ENCODE results near the gene REV1. TPM values are rescaled to one million over a fixed set of nuclear protein-coding genes. Genes with fewer than 3 reads are reported as not detected.

Gene REV1
- total RNA-seq (2011; cell fraction: chromatin; rRNA removed; ENCODE audit: low replicate concordance): 166 and 445 TPM in 2 replicates
- 58.7 and 92.5 TPM in 2 replicates for total RNA-seq (2011; cell fraction: nucleolus; rRNA removed)
- total RNA-seq (2011; cell fraction: nucleoplasm; rRNA removed): 127 and 142 TPM in 2 replicates
- 25.0 and 28.1 TPM in 2 replicates for total RNA-seq (2014; rRNA removed)
- total RNA-seq (2014; rRNA removed; fragmentation: Illumina TruSeq; extraction: Trizol): 38.8 and 39.2 TPM in 2 replicates
- total RNA-seq (2015; rRNA removed; fragmentation: Illumina TruSeq; extraction: Trizol): 38.1 and 41.8 TPM in 2 replicates
- 26.2 and 29.6 TPM in 2 replicates for total RNA-seq (2021)
- 54.4 and 57.6 TPM in 2 replicates for polyA plus RNA-seq (2011; rRNA removed)
- 12.8 and 14.4 TPM in 2 replicates for polyA plus RNA-seq (2011; cell fraction: cytosol; rRNA removed)
- polyA plus RNA-seq (2011; cell fraction: nucleus; rRNA removed): 121 and 154 TPM in 2 replicates
- 18.1 and 29.5 TPM in 2 replicates for polyA plus RNA-seq (2012)
- polyA plus RNA-seq (2014; fragmentation: Illumina TruSeq; extraction: Trizol): 22.9 and 26.4 TPM in 2 replicates
- 10 to 100 TPM; 12.8 to 13.1 TPM for polyA plus RNA-seq (2014; fragmentation: Nextera tagmentation; extraction: Ambion mirVana)
- 32.1 TPM in 2 replicates for polyA plus RNA-seq (2014; rRNA removed)
- 76.6 and 97.6 TPM in 2 replicates for polyA minus RNA-seq (2011; rRNA and poly(A)+ RNA removed)
- 15.8 and 18.6 TPM in 2 replicates for polyA minus RNA-seq (2011; cell fraction: cytosol; rRNA and poly(A)+ RNA removed)
- 75.8 and 139 TPM in 2 replicates for polyA minus RNA-seq (2011; cell fraction: nucleus; rRNA and poly(A)+ RNA removed)
- percentile 85 among the genes with signal in this experiment for Bru-seq, nascent RNA
- percentile 91 among the genes with signal in this experiment for BruChase-seq, experiment 1, labeled RNA remaining after a 2-hour chase
- BruChase-seq, experiment 2, labeled RNA remaining after a 6-hour chase: percentile 90 among the genes with signal in this experiment
- long read RNA-seq, experiment 1, full-length matches to known transcripts: 16 of 135 reads
- long read RNA-seq, experiment 1, partial matches to known transcripts: 71 of 135 reads
- long read RNA-seq, experiment 1, other reads (novel, unspliced or antisense): 48 of 135 reads
- long read RNA-seq, experiment 2, full-length matches to known transcripts: 2 of 13 reads
- long read RNA-seq, experiment 2, partial matches to known transcripts: 6 of 13 reads
- long read RNA-seq, experiment 2, other reads (novel, unspliced or antisense): 5 of 13 reads
- long read RNA-seq, experiment 3, partial matches to known transcripts: 9 of 9 reads
- long read RNA-seq, experiment 3, other reads (novel, unspliced or antisense): 0 of 9 reads

- DNase-seq (ENCODE audit: extremely low read depth in 1 of 4, low spot score in 3 of 4): peak; percentile 96 to 97 (median 96)
- H2AFZ ChIP-seq (ENCODE audit: low read depth, low read length): peak within 1 kb of the TSS; percentile 95
- POLR2A ChIA-PET: interaction anchor here (1.0 kb wide), 1 partner anchor 154 kb away, joined by 3 read pairs; the partner anchor contains the start of gene TXNDC9
- no peaks in the 10 kb centered on the region for H3K9me1 ChIP-seq (ENCODE audit: control insufficient read depth, insufficient read depth, low read length)
- peaks cover 35% of the 10 kb centered on the region for H3K79me2 ChIP-seq (ENCODE audit: control insufficient read depth, insufficient read depth, low read length)
- peaks cover 10 to 12% of the 10 kb centered on the region in 2 experiments for H3K4me1 ChIP-seq (replicated peaks in 1 of 2; ENCODE audit: control insufficient read depth in 2 of 2, insufficient read depth in 2 of 2, low read length in 2 of 2)
- H3K27me3 ChIP-seq (ENCODE audit: control insufficient read depth in 2 of 2, insufficient read depth in 2 of 2, low read length in 2 of 2): no peaks in the 10 kb centered on the region
- H4K20me1 ChIP-seq (replicated peaks; ENCODE audit: control insufficient read depth, insufficient read depth, low read length): peaks cover 6% of the 10 kb centered on the region
- peak within 1 kb of the TSS; percentile 62 for H3K4me3 ChIP-seq
- H3K9me3 ChIP-seq (replicated peaks; ENCODE audit: control insufficient read depth, insufficient read depth, low read depth, low read length): no peaks in the 10 kb centered on the region
- H3K27ac ChIP-seq (ENCODE audit: extremely low read depth, low read depth, low read length): peak within 1 kb of the TSS; percentile 90
- BruUV-seq (replicated peaks): no TSS peak
- WGBS (ENCODE audit: insufficient coverage, low coverage, missing lambda C conversion rate): under 1% methylated on average over 38 of the region's 113 CpGs
- in situ Hi-C loops (cut with MboI): no loop called here
- intact Hi-C loops (cut with micrococcal nuclease): loop anchor here (1.0 to 10.0 kb wide), 7 partner anchors 47 to 771 kb away; partner anchors contain the start of genes EIF5B, MITD1 and MRPL30
- CTCF ChIA-PET (ENCODE audit: low intra/inter-chr PET ratio): interaction anchor here (0.7 to 1.9 kb wide), 4 partner anchors 47 to 1793 kb away, joined by 4 to 9 read pairs (median 6); partner anchors contain the start of genes EIF5B and TXNDC9
- peak within 1 kb of the TSS; percentile 89 to 97 for H3K9ac ChIP-seq (ENCODE audit: insufficient read depth in 1 of 2, low read depth in 2 of 2, low read length in 2 of 2)
- FAIRE-seq: peak; percentile 92
- H3K36me3 ChIP-seq (ENCODE audit: control insufficient read depth, insufficient read depth, low read length): peaks cover 3% of the 10 kb centered on the region; the same call in 1 of the 3 replicates
- H3K4me2 ChIP-seq (ENCODE audit: insufficient read depth, low read length): peak within 1 kb of the TSS; percentile 83
- ATAC-seq: peak; percentile 89
- TF ChIP-seq ZNF766 (CRISPR knock-in tag; conservative IDR thresholded peaks at IDR 0.05) (0 out of 2 replicates have a peak, but pooled peaks have one; percentile 59), MLX (CRISPR knock-in tag; conservative IDR thresholded peaks at IDR 0.05) (no peak), SP2 (IDR thresholded peaks at IDR 0.05; ENCODE audit: extremely low read depth, low read depth, low read length, poor library complexity, severe bottlenecking) (no peak), ZBED1 (IDR thresholded peaks at IDR 0.05) (no peak), NRF1 (conservative IDR thresholded peaks at IDR 0.05 in 1 of 2, IDR thresholded peaks at IDR 0.05 in 1 of 2) (peak; percentile 86 to 88), ETV5 (CRISPR knock-in tag; IDR thresholded peaks at IDR 0.05; ENCODE audit: low read depth) (no peak), ZNF174 (CRISPR knock-in tag; IDR thresholded peaks at IDR 0.05) (no peak), ASH1L (IDR thresholded peaks at IDR 0.05; ENCODE audit: borderline replicate concordance, low read depth, partially characterized antibody) (no peak), BRCA1 (IDR thresholded peaks at IDR 0.05) (no peak), BRCA1 (CRISPR knock-in tag; IDR thresholded peaks at IDR 0.05) (no peak)
- TF ChIP-seq, protein P1, sequence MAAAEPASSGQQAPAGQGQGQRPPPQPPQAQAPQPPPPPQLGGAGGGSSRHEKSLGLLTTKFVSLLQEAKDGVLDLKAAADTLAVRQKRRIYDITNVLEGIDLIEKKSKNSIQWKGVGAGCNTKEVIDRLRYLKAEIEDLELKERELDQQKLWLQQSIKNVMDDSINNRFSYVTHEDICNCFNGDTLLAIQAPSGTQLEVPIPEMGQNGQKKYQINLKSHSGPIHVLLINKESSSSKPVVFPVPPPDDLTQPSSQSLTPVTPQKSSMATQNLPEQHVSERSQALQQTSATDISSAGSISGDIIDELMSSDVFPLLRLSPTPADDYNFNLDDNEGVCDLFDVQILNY (CRISPR knock-in tag; IDR thresholded peaks at IDR 0.05): peak; percentile 53; the same call in 1 of the 2 replicates
Observed at GRCh38 chr2:99489761-99490622, at the start of gene REV1. Gene REV1 (minus strand): TSS chr2:99490017. CDS start chr2:99464975, 25,042 bp downstream.
